HL-60 (cell line): ENCODE data around the gene SPATS2L.

ENCODE experiments used
- DNase-seq, 2 experiments: peaks; one replicate each; pipeline ENCODE4 v3.0.0-alpha.2; 2010 to 2020; ENCODE audit warnings: low read depth in 1 of 2, low spot score in 1 of 2
- H3K27ac ChIP-seq: fragments of 250-450 bp; sonication (Bioruptor Pico); replicated peaks from 2 replicates; pipeline ENCODE4 v1.5.1; 2020; ENCODE audit warnings: mild to moderate bottlenecking, moderate library complexity
- H3K27me3 ChIP-seq: fragments of 250-450 bp; sonication (Bioruptor Pico); 2 replicates; pipeline ENCODE4 v1.5.1; 2021; ENCODE audit warnings: mild to moderate bottlenecking, moderate library complexity; ENCODE audit not compliant: insufficient read depth, poor library complexity, severe bottlenecking
- H3K4me3 ChIP-seq: replicated peaks from 2 replicates; pipeline ENCODE4 v1.5.1; 2011; ENCODE audit warnings: mild to moderate bottlenecking, control low read depth, low read length; ENCODE audit not compliant: insufficient read depth
- GABPA ChIP-seq: IDR thresholded peaks from 2 replicates; pipeline ENCODE4 v1.6.1; 2012; ENCODE audit warnings: low read depth
- POLR2AphosphoS5 ChIP-seq: IDR thresholded peaks from 2 replicates; pipeline ENCODE4 v1.6.1; 2012; ENCODE audit warnings: low read depth
- SPI1 ChIP-seq: IDR thresholded peaks from 2 replicates; pipeline ENCODE4 v1.6.1; 2012; ENCODE audit warnings: low read depth, mild to moderate bottlenecking, borderline replicate concordance
- TF ChIP-seq, protein P1 (sequence below): IDR thresholded peaks from 2 replicates; pipeline ENCODE4 v1.6.1; 2012; ENCODE audit warnings: low read depth; ENCODE audit not compliant: insufficient replicate concordance
- TF ChIP-seq, protein P2 (sequence below): IDR thresholded peaks from one replicate; pipeline ENCODE4 v1.5.1; 2011; ENCODE audit warnings: low read length, control low read depth, inconsistent platforms; ENCODE audit not compliant: insufficient read depth

The SPATS2L gene

GRCh38 chr2:200471324-200471848 is 164.9 kb downstream of the SPATS2L start:
- Histone ChIP-seq H3K27ac (no peak overlapping the region), H3K4me3 (no peak overlapping the region), H3K27me3 (no peaks in the 10 kb centered on the region)
- TF ChIP-seq, protein P1, sequence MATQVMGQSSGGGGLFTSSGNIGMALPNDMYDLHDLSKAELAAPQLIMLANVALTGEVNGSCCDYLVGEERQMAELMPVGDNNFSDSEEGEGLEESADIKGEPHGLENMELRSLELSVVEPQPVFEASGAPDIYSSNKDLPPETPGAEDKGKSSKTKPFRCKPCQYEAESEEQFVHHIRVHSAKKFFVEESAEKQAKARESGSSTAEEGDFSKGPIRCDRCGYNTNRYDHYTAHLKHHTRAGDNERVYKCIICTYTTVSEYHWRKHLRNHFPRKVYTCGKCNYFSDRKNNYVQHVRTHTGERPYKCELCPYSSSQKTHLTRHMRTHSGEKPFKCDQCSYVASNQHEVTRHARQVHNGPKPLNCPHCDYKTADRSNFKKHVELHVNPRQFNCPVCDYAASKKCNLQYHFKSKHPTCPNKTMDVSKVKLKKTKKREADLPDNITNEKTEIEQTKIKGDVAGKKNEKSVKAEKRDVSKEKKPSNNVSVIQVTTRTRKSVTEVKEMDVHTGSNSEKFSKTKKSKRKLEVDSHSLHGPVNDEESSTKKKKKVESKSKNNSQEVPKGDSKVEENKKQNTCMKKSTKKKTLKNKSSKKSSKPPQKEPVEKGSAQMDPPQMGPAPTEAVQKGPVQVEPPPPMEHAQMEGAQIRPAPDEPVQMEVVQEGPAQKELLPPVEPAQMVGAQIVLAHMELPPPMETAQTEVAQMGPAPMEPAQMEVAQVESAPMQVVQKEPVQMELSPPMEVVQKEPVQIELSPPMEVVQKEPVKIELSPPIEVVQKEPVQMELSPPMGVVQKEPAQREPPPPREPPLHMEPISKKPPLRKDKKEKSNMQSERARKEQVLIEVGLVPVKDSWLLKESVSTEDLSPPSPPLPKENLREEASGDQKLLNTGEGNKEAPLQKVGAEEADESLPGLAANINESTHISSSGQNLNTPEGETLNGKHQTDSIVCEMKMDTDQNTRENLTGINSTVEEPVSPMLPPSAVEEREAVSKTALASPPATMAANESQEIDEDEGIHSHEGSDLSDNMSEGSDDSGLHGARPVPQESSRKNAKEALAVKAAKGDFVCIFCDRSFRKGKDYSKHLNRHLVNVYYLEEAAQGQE = no peak
- TF ChIP-seq, protein P2, sequence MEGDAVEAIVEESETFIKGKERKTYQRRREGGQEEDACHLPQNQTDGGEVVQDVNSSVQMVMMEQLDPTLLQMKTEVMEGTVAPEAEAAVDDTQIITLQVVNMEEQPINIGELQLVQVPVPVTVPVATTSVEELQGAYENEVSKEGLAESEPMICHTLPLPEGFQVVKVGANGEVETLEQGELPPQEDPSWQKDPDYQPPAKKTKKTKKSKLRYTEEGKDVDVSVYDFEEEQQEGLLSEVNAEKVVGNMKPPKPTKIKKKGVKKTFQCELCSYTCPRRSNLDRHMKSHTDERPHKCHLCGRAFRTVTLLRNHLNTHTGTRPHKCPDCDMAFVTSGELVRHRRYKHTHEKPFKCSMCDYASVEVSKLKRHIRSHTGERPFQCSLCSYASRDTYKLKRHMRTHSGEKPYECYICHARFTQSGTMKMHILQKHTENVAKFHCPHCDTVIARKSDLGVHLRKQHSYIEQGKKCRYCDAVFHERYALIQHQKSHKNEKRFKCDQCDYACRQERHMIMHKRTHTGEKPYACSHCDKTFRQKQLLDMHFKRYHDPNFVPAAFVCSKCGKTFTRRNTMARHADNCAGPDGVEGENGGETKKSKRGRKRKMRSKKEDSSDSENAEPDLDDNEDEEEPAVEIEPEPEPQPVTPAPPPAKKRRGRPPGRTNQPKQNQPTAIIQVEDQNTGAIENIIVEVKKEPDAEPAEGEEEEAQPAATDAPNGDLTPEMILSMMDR = peak; percentile 49
- peak in 1 of 2 experiments; percentile 17 for DNase-seq

- DNase-seq = no peak
- Histone ChIP-seq H3K4me3 (no peak overlapping the region), H3K27ac (no peak overlapping the region), H3K27me3 (no peaks in the 10 kb centered on the region)
- no peak for TF ChIP-seq GABPA
- TF ChIP-seq POLR2AphosphoS5 = no peak
- TF ChIP-seq, protein P2 = no peak
- TF ChIP-seq SPI1 = no peak
- TF ChIP-seq, protein P1 = no peak
Measured at GRCh38 chr2:200471928-200472645, 165.6 kb downstream of the SPATS2L start.

- no peak overlapping the region for H3K4me3 ChIP-seq
- TF ChIP-seq GABPA (no peak), SPI1 (no peak), POLR2AphosphoS5 (no peak)
- TF ChIP-seq, protein P1 = no peak
- TF ChIP-seq, protein P2 = no peak
- H3K27me3 ChIP-seq = no peaks in the 10 kb centered on the region
- no peak overlapping the region for H3K27ac ChIP-seq
- DNase-seq = no peak
Measured at GRCh38 chr2:200472853-200473464, 166.5 kb downstream of the SPATS2L start.
